ENCODE data around the gene WDFY3.

GRCh38 chr4:84862064-84862463 is 104.4 kb downstream of the WDFY3 start:
- no peak for TF ChIP-seq POLR2A (IDR thresholded peaks at IDR 0.05; ENCODE audit: borderline replicate concordance, extremely low read depth, insufficient read depth, insufficient read length)
- TF ChIP-seq EGR1 (IDR thresholded peaks at IDR 0.05; ENCODE audit: low read depth): no peak
- no peak for TF ChIP-seq CEBPB (IDR thresholded peaks at IDR 0.05; ENCODE audit: low read depth)
- TF ChIP-seq CTCF (IDR thresholded peaks at IDR 0.05 in 2 of 3, conservative IDR thresholded peaks at IDR 0.05 in 1 of 3; ENCODE audit: borderline replicate concordance in 1 of 3, insufficient read depth in 1 of 3, low read depth in 2 of 3, low read length in 2 of 3): no peak
- TF ChIP-seq EZH2 (IDR thresholded peaks at IDR 0.05): no peak
- no peak for TF ChIP-seq RAD21 (IDR thresholded peaks at IDR 0.05; ENCODE audit: low read depth)
- TF ChIP-seq ZNF274 (IDR thresholded peaks at IDR 0.05; ENCODE audit: low read depth, low read length): no peak
- no peak for TF ChIP-seq MAX (IDR thresholded peaks at IDR 0.05)
- no peak for TF ChIP-seq FOSL1 (IDR thresholded peaks at IDR 0.05; ENCODE audit: low read depth)
- no peak for TF ChIP-seq ATF3 (IDR thresholded peaks at IDR 0.05)
- no peak for TF ChIP-seq POLR2AphosphoS5 (IDR thresholded peaks at IDR 0.05; ENCODE audit: low read depth, low read length)
- no peak for TF ChIP-seq EZH2phosphoT487 (IDR thresholded peaks at IDR 0.05; ENCODE audit: borderline replicate concordance)
- TF ChIP-seq YY1 (IDR thresholded peaks at IDR 0.05; ENCODE audit: extremely low read depth, insufficient replicate concordance, low read depth, low read length): no peak
- TF ChIP-seq JUND (IDR thresholded peaks at IDR 0.05): no peak

Data from HCT116 (cell line).